SU-DHL-6 (cell line): ENCODE results near the gene BHLHE41.

ENCODE experiments used
- H2AFZ ChIP-seq: fragments of 200-600 bp; sonication (generic); 2 replicates; pipeline ENCODE4 v1.6.1; 2014; ENCODE audit warnings: low read depth, mild to moderate bottlenecking, moderate library complexity, mixed read lengths, antibody characterized with exemption, low read length; ENCODE audit not compliant: severe bottlenecking
- H3F3A ChIP-seq: fragments of 200-600 bp; shearing (Covaris generic); 2 replicates; pipeline ENCODE4 v1.6.0; 2016; ENCODE audit warnings: antibody characterized with exemption, mild to moderate bottlenecking; ENCODE audit not compliant: insufficient read depth
- H3K27ac ChIP-seq: fragments of 200-600 bp; sonication (generic); 2 replicates; pipeline ENCODE4 v1.5.1; 2016; ENCODE audit warnings: low read depth, mild to moderate bottlenecking, low read length, moderate library complexity, mixed read lengths
- H3K27me3 ChIP-seq: fragments of 200-600 bp; sonication (generic), shearing (Covaris generic); 2 replicates; pipeline ENCODE4 v1.6.0; 2014; ENCODE audit warnings: mild to moderate bottlenecking, low read length
- H3K36me3 ChIP-seq: fragments of 200-600 bp; sonication (generic); 2 replicates; pipeline ENCODE4 v1.6.1; 2014; ENCODE audit warnings: mild to moderate bottlenecking, low read length, mixed read lengths
- H3K4me2 ChIP-seq: fragments of 300-600, 200-600 bp; shearing (Covaris generic), sonication (generic); 2 replicates; pipeline ENCODE4 v1.6.0; 2014; ENCODE audit warnings: low read length, low read depth, mild to moderate bottlenecking; ENCODE audit not compliant: poor library complexity, severe bottlenecking
- H3K4me3 ChIP-seq: fragments of 200-600 bp; sonication (generic); 2 replicates; pipeline ENCODE4 v1.5.1; 2014; ENCODE audit warnings: antibody characterized with exemption, low read length, mild to moderate bottlenecking, mixed read lengths; ENCODE audit not compliant: insufficient read depth, poor library complexity, severe bottlenecking
- H3K79me2 ChIP-seq: fragments of 200-600 bp; sonication (generic); 2 replicates; pipeline ENCODE4 v1.6.1; 2014; ENCODE audit warnings: mild to moderate bottlenecking, low read length, moderate library complexity; ENCODE audit not compliant: insufficient read depth
- H3K9ac ChIP-seq: fragments of 200-600 bp; sonication (generic); 2 replicates; pipeline ENCODE4 v1.7.0; 2014; ENCODE audit warnings: mild to moderate bottlenecking, low read length
- H3K9me2 ChIP-seq: fragments of 200-600 bp; sonication (generic); replicated peaks from 2 replicates; pipeline ENCODE4 v1.6.1; 2014; ENCODE audit warnings: low read length; ENCODE audit not compliant: insufficient read depth
- H3K9me3 ChIP-seq: fragments of 200-600 bp; sonication (generic); 2 replicates; pipeline ENCODE4 v1.6.1; 2014; ENCODE audit warnings: low read length, mixed read lengths; ENCODE audit not compliant: insufficient read depth
- H4K20me1 ChIP-seq: fragments of 200-600 bp; sonication (generic); 2 replicates; pipeline ENCODE4 v1.6.1; 2014; ENCODE audit warnings: low read depth, mild to moderate bottlenecking, antibody characterized with exemption, low read length, moderate library complexity, mixed read lengths
- EZH2phosphoT487 ChIP-seq: fragments of 200-600 bp; sonication (generic), shearing (Covaris generic); conservative IDR thresholded peaks from 2 replicates; pipeline ENCODE4 v1.6.1; 2018; ENCODE audit warnings: mild to moderate bottlenecking, antibody characterized with exemption, low read length, moderate library complexity, mixed read lengths
- TF ChIP-seq, protein P1 (sequence below): fragments of 200-600 bp; sonication (generic); IDR thresholded peaks from one replicate; pipeline ENCODE4 v1.5.1; 2017; ENCODE audit warnings: antibody characterized with exemption, mild to moderate bottlenecking, low read length, moderate library complexity; ENCODE audit not compliant: insufficient read depth, poor library complexity, severe bottlenecking

BHLHE41 gene

DNA sequence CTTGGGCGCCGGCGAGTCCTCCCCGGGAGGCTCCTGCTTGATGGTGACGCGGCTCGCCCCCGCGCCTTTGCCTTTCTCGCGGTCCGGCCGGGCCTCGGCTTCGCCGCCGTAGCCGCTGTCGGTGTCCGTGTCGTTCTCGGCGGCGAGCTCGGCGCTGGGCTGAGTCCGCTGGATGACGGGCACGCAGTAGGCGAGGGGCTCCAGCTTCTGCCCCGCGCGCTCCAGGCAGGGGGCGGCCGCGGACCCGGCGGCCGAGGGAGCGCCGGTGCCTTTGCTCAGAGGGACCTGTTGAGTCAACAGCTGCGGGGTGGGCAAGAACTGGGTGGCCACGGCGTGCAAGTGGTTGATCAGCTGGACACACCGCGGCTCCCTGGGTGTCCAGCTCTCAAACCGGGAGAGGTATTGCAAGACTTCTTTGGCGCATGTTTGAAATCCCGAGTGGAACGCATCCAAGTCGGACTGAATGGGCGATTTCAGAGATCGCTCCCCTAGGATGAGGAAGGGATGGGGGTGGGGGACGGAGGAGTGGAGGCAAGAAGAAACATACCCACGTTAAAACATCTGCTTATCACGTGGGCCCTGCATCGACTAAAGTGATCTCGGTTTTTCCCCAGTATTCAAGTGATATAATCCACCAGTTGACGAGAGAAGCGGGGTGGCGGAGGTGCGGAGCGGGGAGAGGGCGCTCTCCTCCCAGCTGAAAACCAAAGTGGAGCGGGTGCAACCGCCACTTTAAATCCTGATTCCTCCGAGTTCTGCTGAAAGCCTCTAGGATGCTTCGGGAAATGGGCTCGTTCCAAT is 2.0 kb downstream of the BHLHE41 start:
- Histone ChIP-seq H2AFZ (no peak overlapping the region), H3K27me3 (no peaks in the 10 kb centered on the region), H3K27ac (no peak overlapping the region), H3K9ac (no peak overlapping the region), H4K20me1 (no peaks in the 10 kb centered on the region), H3F3A (no peaks in the 10 kb centered on the region), H3K9me2 (no peaks in the 10 kb centered on the region), H3K9me3 (no peaks in the 10 kb centered on the region), H3K4me2 (no peak overlapping the region), H3K79me2 (no peaks in the 10 kb centered on the region), H3K36me3 (no peaks in the 10 kb centered on the region), H3K4me3 (no peak overlapping the region)
- TF ChIP-seq, protein P1, sequence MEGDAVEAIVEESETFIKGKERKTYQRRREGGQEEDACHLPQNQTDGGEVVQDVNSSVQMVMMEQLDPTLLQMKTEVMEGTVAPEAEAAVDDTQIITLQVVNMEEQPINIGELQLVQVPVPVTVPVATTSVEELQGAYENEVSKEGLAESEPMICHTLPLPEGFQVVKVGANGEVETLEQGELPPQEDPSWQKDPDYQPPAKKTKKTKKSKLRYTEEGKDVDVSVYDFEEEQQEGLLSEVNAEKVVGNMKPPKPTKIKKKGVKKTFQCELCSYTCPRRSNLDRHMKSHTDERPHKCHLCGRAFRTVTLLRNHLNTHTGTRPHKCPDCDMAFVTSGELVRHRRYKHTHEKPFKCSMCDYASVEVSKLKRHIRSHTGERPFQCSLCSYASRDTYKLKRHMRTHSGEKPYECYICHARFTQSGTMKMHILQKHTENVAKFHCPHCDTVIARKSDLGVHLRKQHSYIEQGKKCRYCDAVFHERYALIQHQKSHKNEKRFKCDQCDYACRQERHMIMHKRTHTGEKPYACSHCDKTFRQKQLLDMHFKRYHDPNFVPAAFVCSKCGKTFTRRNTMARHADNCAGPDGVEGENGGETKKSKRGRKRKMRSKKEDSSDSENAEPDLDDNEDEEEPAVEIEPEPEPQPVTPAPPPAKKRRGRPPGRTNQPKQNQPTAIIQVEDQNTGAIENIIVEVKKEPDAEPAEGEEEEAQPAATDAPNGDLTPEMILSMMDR: no peak
- TF ChIP-seq EZH2phosphoT487: no peak

DNA sequence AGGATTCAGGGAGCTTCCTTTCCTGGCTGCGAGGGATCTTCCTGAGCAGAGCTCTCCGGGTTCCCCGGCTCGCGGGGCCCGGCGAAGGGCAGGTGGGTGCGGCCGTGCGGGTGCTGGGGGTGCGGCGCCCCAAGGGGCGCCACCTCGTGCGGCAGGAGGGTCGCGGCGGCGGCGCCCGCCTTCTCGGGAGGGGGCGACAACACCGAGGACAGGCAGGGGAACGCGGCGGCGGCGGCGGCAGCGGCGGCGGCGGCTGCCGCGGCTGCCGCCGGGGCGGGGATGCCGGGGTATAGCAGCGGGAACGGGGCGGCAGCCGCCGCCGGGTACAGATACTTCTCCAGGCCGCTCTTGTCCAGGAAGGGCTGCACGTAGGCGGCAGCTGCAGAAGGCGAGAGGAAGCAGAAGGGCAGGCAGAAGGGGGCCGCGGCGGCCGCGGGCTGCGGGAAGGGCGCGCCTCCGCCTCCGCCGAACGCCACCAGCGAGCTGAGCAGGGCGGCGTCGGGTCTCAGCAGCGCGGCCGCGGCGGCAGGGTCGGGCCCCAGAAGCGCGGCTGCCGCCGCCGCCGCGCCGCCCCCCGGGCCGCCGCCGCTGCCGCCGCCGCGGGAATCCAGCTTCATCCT is 2.7 kb downstream of the BHLHE41 start:
- no peaks in the 10 kb centered on the region for H4K20me1 ChIP-seq
- no peaks in the 10 kb centered on the region for H3K27me3 ChIP-seq
- no peak overlapping the region for H2AFZ ChIP-seq
- peak overlapping the region; percentile 42 for H3K4me2 ChIP-seq
- no peaks in the 10 kb centered on the region for H3K79me2 ChIP-seq
- no peaks in the 10 kb centered on the region for H3F3A ChIP-seq
- H3K9ac ChIP-seq: no peak overlapping the region
- TF ChIP-seq, protein P1: no peak
- TF ChIP-seq EZH2phosphoT487: peak; percentile 88; the same call in 1 of the 2 replicates
- H3K27ac ChIP-seq: no peak overlapping the region
- no peaks in the 10 kb centered on the region for H3K9me3 ChIP-seq
- no peaks in the 10 kb centered on the region for H3K36me3 ChIP-seq
- H3K9me2 ChIP-seq: no peaks in the 10 kb centered on the region
- peak overlapping the region; percentile 37 for H3K4me3 ChIP-seq

DNA sequence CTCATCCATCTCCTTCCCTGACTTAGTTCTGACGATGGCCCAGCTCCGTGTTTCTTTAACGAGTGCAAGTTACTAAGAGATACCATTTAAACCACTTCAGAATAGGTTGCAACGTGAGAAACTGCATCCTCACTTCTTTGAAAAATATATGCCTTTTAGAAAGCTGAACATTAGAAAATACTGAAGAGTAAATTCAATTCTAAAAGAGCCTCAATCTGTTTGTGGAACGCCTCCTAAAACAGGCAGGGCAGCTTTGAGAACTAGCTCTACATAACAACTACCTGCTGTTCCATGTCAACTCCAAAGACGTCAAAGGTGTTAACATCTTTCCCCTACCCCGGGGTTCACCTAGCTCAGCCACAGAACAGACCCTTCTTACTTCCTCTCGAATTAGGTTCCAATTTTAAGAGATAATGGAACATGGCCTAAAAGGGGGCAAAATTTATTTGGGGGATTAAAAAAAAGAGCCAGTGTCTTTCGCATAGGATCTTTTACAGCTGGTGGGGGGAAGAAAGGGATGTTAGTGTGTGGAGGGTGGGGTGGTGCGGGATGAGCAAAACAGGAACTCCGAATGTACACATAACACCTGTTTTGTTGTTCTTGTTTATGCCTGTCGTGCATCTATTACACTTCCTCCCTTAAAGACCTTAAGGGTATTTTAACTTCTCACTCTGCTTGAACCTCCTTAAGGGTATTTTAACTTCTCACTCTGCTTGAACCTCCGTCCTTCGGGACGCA is 3.3 kb downstream of the BHLHE41 start:
- H3K27ac ChIP-seq: no peak overlapping the region
- no peaks in the 10 kb centered on the region for H3K9me2 ChIP-seq
- H3F3A ChIP-seq: no peaks in the 10 kb centered on the region
- no peaks in the 10 kb centered on the region for H3K9me3 ChIP-seq
- H3K36me3 ChIP-seq: no peaks in the 10 kb centered on the region
- no peaks in the 10 kb centered on the region for H3K79me2 ChIP-seq
- H3K4me2 ChIP-seq: peak overlapping the region; percentile 42
- peak overlapping the region; percentile 37 for H3K4me3 ChIP-seq
- H3K9ac ChIP-seq: no peak overlapping the region
- no peak for TF ChIP-seq EZH2phosphoT487
- TF ChIP-seq, protein P1: no peak
- H3K27me3 ChIP-seq: no peaks in the 10 kb centered on the region
- H2AFZ ChIP-seq: no peak overlapping the region
- H4K20me1 ChIP-seq: no peaks in the 10 kb centered on the region
